ENCODE results near the gene MYOF. TPM values are rescaled to one million over a fixed set of nuclear protein-coding genes. Genes with fewer than 3 reads are reported as not detected.
"Not testable (repeated sequence)": the region's sequence is repeated elsewhere in the genome, so short reads cannot be mapped to it uniquely, and the experiment has no call there.

MYOF gene
- total RNA-seq, 1 donor from 2014 or later = 3.6 TPM

DNA sequence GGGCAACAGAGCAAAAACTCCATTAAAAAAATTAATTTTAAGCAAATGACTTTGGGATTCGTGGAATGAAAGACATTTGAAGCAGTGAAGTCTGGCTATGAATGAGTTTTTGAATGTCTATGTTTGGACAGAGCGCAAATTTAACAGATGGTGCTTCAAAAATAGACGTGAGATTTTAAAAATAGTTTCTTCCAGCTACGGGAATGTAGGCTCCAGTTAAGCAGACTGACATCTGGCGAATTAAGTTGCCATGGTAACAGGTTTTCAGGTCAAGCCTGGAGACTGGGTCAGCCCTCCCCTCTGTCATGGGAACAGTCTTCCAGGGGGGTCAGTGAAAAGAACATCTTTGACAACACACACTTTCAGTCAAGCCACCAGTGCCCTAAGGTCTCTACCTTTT, 62.0 kb downstream of the MYOF start:
- DNase-seq = no peak

DNA sequence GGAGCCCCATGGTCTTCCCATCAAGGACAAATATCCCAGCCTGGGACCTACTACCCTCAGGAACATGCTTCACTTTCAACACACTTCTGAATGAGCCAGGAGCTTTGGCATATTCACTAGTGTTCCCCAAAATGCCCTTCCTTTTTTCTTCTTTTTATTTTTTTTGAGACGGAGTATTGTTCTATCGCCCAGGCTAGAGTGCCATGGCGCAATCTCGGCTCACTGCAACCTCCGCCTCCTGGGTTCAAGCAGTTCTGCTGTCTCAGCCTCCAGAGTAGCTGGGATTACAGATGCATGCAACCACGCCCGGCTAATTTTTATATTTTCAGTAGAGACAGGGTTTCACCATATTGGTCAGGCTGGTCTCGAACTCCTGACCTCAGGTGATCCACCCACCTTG, 63.1 kb downstream of the MYOF start:
- not testable (repeated sequence) for DNase-seq

DNA sequence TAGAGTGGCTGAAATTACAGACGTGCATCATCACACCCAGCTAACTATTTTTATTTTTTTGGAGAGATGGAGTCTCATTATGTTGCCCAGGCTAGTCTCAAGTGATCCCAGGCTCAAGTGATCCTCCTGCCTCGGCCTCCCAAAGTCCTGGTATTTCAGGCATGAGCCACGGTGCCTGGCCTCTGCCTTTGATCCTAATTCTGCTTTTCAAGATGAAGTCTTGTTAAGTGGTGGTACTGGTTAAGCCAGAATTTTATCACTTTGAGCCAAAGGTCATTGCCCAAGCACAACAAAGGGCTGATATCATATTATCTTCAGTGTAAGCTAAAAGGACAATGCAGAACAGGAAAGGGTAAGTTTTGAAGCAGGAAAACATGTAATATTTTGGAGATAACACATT, 64.2 kb downstream of the MYOF start:
- no peak for DNase-seq

DNA sequence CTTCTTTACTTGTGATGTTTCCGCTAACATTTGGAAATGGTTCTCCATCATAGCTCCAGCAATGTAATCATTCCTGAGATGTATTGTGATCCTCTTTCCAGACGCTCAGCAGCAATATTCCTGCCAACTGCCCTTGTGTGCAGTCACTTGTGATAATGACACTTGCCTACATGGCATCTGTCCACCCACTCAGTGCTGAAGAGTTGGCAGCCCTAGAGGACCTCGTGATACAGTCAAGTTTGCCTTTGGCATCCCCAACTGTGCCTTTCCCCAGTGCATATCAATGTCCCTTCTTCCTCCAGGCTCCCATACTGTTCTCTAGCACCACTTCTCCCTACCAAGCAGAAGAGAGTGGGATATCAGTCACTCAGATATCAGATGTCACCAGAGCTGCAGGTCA, 64.9 kb downstream of the MYOF start:
- peak; percentile 20 for DNase-seq

DNA sequence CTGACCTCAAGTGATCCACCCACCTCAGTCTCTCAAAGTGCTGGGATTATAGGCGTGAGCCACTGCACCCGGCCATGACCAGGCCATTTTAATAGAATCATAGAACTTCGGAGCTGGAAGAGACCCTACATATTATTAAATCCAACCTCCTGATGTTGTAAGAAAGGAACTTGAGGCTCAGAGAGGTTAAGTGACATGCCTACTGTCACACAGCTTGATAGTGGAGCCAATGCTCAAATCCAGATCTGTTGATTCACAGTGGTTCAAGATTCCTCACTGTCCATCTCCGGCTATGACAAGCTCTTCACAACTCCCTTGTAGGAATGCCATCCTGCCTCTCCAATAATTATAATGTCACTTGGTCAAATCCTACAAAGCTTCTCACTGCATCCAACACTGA, 65.3 kb downstream of the MYOF start:
- no peak for DNase-seq

DNA sequence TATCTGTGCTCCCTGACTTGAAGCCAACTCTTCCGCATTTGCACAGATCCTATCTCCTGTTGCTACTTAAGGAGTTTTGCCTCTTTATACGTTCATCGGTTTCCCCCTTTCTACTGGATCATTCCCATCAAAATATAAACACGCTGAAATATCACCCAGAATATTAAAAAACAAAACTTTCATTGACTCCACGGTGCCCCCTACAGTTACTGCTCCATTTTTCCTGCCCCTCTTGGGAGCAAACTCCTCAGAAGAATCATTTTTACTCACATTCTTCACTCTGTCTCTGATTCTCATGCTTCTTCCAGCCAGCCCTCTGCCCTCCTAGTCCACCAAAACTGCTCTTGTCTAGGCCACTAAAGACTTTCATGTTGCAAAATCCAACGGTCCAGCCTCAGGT, 66.4 kb downstream of the MYOF start:
- no peak for DNase-seq

DNA sequence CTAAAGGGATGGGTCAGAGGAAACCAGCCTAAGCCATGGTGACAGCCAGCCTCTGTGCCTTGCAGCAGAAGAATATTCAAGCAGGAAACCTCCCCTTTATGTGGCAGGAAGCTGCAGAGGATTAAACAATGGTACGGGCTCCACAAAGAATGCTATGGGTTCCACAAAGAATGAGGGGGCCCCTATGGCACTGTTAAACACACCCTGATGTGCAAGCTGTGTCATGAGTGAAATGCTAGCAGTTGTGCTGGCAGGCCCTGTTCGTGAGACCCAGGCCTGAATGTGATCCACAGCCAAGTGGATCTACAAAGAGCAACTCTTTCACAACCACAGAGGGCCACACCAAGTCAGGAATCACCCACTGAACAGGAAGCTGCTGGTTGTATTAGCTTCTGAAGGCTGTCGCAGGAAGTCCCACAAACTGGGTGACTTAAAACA, 68.9 kb downstream of the MYOF start:
- DNase-seq = no peak

DNA sequence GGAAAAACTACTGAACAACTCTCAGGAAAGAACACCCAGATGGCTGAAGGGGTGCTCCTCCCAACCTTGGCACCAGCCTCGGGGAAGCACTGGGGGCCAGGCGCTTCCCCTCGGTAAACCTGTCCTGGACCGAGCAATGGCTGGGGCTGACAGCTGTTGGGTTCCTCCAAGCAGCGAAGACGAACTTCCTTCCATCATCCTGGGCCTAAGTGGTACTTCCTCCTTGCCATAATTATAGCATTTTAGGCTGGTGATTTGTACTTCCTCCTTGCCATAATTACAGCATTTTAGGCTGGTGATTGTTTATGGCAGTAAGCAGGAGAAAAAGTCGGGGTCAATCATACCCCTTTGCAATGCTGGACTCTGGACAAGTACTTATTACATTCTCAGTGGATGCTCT, 69.3 kb downstream of the MYOF start:
- no peak for DNase-seq

DNA sequence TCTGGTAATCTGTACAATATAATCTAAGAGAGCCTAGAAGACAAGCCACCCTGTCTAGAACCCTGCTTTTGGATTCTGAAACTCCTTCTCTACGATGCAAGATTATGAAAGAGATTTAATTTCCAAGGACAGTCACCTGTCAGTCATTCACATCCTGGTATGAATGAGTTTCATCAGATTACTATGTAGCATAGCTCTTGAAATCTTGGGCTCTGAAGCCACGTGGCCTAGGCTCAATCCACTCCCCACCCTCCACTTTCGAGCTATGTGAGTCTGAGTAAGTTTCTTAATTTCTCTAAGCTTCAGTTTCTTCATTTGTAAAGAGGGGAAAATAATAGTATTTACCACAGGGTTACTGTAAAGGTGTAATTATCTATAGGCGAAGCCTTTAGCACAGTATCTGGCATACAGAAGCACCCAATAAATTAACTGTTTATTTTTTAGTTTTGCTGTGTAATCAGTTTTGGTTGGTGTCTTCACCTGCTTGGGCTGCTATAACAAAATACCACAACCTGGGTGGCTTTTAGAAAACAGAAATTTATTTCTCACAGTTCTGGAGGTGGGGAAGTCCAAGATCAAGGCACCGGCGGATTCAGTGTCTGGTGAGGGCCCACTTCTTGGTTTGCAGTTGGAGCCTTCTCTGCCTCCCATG, 71.3 kb downstream of the MYOF start:
- no peak for DNase-seq

DNA sequence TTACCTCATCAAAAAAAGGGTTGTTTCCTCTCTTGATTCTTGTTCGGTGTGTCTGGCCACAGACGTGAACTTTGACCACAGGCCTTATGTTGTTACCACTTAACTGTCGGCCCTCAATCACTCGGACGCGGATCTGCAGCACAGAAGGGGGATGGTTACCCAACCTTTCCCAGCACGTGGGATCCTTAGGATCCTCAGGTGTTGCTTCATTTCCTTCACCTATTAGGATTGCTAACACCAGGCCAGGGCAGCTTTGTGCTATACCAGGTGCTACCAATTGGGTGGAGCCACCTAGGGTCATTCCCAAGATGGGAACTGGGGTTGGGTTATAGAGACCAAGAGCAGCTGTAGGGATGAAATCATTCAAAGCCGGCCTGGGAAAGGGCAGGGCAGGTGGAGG, 73.4 kb downstream of the MYOF start:
- DNase-seq = no peak

DNA sequence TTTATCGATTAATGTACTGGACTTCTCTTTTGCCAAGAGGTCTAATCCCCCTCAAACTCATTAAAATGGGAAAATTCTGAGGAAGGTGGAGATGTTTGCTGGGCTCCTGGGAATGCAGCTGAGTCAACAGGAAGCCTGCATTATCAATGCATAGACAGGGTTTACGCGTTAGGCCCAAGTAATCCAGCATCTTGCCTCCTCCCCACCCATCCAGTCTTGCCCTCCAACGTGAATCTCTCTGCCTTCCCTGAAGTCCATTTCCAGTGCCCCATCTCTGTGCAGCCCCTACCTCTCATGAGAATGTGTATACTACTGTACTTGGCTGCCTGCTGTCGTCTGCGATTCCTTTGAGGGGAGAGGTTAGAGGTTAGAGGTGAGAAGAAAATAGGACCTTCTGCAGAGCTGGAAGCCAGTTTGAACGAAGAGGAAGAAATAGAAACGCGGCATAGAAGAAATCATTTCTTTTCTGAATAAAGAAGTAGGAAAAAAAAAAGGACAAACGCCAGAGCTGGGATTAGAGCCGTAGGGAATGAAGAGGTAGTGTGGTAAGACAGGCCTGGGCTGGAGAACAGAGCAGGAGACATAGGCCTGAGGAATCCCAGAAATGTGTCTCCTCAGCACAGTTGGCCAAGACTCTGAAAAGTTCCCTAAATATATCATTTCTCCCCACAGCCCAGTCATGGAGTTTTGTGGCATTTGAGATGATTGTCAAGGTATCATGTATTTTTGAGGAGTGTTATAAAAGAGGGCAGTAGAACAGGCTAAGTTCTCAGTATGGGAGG, 75.6 kb downstream of the MYOF start:
- DNase-seq = no peak

DNA sequence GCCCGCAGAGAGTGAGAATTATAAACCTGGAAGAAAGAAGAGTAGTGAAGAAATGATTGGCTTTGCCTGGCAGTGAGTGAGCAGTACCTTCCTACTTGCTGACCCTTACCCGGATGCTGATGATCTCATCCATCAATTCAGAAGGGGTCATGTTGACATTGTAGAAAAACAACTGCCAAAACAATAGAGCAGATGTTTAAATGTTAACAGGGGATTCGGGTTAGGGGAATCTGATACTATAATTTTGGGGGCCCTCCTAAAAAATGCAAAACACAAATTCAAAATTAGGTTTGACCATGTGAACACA, 78.1 kb downstream of the MYOF start:
- no peak for DNase-seq

DNA sequence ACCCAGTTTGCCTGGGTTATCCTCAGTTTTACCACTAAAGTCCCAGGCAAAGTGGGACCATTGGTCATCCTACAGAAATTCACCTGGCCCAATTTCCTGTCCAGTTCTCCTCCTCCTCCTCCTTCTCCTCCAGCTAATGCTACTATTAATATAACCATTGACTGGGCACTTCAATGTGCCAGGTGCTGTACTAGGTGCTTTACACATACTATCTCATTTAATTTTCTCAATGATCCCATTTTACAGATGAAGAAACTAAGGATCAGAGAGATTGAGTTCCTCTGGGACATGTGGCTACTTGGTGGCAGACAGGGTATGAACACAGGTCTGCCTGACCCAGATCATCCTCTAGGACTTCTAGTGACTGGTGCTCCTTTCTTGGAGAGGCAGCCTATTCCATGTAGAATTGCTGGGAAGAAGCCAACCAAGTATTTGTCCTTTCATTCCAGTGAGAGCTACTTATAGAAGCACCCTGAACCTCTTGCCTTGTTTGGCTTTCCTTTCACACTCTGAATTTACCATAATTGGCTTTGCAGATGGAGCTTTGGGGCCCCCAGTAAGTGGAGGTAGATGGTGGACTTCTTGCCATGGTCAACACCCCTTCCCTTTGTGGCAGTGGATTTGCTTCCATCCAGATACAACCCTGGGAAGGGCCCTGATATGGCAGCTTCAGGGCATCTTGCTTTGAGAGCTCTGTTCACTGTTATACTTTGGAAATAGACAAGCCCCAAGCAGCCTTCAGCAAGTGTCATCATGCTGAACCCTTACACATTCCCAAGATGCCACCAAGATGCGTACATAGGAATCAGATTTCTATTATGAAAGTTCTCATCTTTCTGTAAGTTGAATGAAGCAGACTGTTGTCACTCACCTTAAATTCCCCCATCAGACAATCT, 78.7 kb downstream of the MYOF start:
- DNase-seq = no peak

DNA sequence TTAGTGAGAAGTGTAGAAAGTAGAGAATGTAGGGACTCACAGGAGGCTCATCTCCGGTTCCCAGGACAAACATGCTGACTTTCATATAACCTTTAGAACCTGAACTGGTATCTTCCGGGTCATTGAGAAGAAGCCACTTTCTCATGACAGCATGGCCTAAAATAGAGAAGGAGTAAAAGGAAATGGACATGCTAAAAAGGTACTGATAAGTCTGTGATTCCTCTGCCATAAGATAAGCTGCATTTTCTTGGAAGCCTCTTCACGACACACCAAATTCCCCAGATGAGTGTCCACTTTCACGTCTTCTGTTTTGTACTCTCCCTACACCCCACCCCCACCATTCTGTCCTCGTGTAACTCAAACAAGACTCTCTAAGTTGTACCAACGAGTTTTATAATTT, 79.9 kb downstream of the MYOF start:
- no peak for DNase-seq

DNA sequence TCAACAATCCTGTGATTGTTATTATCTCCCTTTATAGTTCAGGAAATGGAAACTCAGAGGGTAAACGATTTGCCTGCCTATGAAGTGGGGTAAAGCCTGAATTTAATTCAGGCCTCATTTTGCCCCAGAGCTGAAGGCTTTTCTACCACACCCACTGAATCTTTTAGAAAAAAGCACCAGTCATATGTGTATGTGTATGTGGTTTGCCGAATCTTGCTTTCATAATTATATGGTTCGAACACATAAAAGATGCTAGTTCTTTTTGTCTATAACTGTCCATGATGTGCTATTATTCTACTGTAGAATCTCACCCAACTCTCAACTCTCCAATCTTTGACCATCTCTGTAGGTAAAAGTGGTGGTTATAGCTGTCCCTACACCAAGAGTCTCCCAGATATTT, 83.6 kb downstream of the MYOF start:
- no peak for DNase-seq

DNA sequence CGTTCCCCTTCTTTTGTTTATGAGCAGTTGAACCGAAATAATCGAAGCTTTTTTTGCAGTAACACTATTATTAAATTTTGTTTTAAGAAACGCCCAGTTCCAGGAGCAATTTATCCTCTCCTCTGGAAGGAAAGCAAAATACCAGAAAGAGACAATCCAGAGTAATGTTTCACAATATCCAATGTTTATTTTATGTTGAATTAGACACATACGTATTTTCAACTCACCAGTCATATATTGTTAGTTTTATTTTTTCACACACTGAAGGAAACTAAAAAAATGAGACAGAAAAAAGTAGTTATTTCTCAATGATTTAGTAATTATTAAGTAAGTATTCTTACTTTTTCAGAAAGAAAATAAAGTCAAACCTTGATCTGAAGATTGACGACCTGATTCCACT, 85.1 kb downstream of the MYOF start:
- no peak for DNase-seq

DNA sequence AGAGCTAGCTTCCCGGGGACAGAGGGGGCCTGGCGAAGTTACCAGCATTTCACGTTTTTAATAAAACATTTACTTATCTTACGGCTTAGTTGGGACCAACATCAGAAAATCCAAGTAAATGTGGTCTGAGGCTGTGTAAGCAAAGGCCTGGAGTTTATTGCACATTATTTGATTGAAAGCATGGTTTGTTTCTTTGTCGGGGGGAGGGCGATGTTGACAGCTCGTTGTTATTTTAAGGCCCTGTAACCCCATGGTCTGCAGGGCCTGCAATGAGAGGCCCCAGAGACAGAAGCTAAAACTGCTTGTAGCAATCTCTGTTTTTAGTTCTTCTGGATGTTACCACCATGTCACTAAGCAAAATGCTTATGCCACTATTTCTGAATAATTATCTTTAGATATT, 88.9 kb downstream of the MYOF start:
- no peak for DNase-seq

DNA sequence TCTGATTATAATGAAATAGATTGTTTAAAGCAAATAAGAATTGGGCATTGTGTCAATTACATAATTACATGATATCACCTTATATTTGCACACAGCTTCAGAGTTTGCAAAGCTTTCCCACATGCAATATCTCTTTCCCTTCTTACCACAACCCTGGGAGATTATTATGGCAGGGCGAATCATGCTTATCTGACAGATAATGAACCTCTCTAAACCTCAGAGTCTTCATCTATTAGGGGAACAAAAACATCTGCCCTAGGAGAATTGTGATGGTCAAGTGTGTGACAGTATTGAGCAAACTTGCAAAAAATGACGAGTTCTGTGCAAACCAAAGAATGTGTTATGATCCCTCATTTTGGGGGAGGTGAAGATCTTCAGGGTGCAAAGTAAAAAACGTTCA, 90.0 kb downstream of the MYOF start:
- no peak for DNase-seq

DNA sequence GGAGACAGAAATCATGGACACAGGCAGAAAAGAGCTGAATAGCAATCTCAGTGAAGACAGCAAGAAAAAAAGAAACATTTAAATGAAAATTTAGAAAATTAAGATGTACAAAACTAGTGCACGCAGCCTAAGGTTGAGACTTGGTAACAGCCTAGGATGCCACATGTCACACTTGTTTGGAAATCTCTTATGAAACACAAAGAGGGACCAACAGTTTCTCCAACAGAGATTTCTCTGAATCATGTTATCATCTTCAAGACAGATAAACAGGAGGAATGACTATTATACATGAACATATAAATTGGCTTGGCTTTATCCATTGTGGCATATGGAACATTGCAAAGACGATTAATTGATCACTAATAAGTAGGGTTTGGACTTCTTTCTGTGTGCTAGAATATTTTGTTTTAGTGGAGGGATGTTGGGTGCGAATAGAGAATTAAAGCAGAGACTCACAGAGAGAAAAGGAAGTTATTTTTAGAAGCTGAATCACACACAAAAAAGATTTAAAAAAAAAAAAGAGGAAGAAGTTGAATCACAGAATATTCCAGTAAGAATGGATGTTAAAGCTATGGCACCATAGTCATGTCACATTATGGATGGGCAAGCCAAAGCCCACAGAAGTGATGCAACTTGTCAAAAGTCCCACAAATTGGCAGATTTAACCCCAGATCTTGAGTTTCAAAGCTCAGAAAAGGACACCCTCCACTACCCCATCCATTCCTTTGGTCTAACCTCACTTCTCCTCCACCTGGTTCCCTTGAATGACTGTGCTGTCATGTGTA, 91.6 kb downstream of the MYOF start:
- no peak for DNase-seq

DNA sequence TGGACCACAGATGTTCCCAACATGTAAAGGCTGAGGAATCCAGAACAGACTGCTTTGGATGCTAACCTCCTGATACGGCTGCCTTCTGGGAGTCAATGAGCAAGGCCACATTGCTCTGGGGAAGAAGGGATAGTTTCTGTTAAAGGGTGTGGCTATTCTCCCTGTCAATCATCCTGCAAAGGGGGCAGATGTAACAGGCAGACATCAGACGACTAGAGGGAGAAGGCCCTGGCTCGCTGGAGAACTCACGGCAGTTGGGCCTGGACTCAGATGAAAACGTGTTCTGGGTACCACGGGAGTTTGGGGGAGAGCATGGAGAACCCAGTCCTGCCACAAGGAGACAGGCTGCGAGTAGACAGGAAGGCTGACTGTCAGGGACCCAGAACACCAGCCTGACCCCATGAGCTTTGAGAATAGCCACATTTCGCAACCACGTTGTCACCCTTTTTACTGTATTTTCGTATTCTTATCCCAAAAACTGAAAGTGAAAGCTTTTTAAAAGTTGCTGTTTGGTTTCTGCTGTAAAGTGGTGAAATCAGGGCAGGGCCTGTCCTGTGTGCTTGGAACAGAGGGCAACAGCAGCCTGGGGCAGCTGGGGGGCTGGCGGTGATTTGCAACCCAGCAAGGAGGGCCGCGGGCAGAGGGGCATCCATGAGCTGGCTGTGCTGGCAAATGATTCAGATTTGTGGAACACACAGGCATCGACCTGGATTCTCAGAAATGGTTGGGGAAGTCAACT, 95.3 kb downstream of the MYOF start:
- DNase-seq = no peak

DNA sequence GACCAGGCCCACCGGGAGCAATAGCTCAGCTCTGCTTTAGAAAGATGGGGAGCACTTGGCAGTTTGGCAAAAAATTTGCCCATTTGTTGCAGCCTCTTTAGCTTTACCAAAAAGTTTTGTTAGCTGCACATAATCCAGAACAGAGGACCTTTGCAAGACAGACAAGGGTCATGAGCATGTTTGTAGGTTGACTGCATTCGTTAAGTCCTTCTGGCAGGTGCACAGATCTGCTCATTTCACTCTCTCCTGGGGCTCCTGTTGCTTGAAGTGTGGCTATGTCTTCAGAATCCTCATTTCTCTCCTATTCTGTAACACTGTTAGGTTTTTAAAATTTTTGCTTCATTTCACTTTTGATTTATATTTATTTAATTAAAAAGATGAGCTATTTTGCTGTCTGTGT, 96.8 kb downstream of the MYOF start:
- no peak for DNase-seq

DNA sequence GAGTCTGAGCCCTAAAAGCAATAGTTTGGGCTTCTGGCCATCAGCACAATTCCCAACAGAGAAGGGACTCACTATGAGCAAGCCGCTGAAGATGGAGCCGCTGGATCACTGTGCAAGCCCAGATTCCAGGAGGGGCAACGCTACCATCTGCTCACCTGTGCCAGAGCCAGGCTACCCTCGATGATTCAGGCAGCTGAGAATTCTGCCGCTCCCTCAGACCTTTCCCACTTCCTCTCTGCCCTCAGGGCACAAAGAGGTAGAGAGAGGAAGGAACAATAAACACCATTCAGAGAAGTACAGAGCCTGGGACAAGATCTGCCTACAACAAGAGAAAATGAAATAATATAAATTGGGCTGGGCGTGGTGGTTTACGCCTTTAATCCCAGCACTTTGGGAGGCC, 98.1 kb downstream of the MYOF start:
- DNase-seq = no peak

Measured in occipital lobe (tissue), 2 donors.